ELF-1 (cell line): ENCODE data around the gene SPTAN1.
"Not testable (repeated sequence)": the region's sequence is repeated elsewhere in the genome, so short reads cannot be mapped to it uniquely, and the experiment has no call there.

ENCODE experiments used
- DNase-seq: peaks from one replicate; pipeline ENCODE4 v3.0.0-alpha.2; 2016; ENCODE audit warnings: low read depth, low spot score

Gene SPTAN1

GRCh38 chr9:128657796-128658195, 105.4 kb downstream of the SPTAN1 start:
- DNase-seq, result no peak

GRCh38 chr9:128666481-128666941, 114.1 kb downstream of the SPTAN1 start:
- not testable (repeated sequence) for DNase-seq

- DNase-seq, result no peak
Observed at GRCh38 chr9:128669786-128670185, 117.4 kb downstream of the SPTAN1 start.

GRCh38 chr9:128675382-128675781, 123.0 kb downstream of the SPTAN1 start:
- no peak for DNase-seq

- no peak for DNase-seq
Observed at GRCh38 chr9:128677794-128678193, 125.4 kb downstream of the SPTAN1 start.
